Measurements from ENCODE around the gene MSI1.

MSI1 gene

GRCh38 chr12:120368789-120369602 is at the start of gene MSI1:
MSI1 (minus strand) TSS chr12:120369164; CDS start chr12:120369091, 73 bp downstream.
- DNase-seq, result no peak

GRCh38 chr12:120417917-120418580 is 49.1 kb upstream of the MSI1 start:
- DNase-seq, result no peak

GRCh38 chr12:120416490-120417216 is 47.7 kb upstream of the MSI1 start:
- DNase-seq, result no peak

- no peak for DNase-seq
These were observed 45.1 kb upstream of the MSI1 start for GRCh38 chr12:120413901-120414695.

- no peak for DNase-seq
These were observed 43.5 kb upstream of the MSI1 start for GRCh38 chr12:120412421-120412820.

- DNase-seq, result no peak
These were observed 39.8 kb upstream of the MSI1 start for GRCh38 chr12:120408771-120409170.

- DNase-seq, result no peak
These were observed 37.6 kb upstream of the MSI1 start for GRCh38 chr12:120406553-120406952.

- DNase-seq, result no peak
These were observed 37.1 kb upstream of the MSI1 start for GRCh38 chr12:120406069-120406468.

GRCh38 chr12:120404271-120404670 is 35.3 kb upstream of the MSI1 start:
- DNase-seq, result no peak

GRCh38 chr12:120403869-120404268 is 34.9 kb upstream of the MSI1 start:
- no peak for DNase-seq

GRCh38 chr12:120402217-120402616 is 33.3 kb upstream of the MSI1 start:
- no peak for DNase-seq

- DNase-seq, result no peak
These were observed 30.6 kb upstream of the MSI1 start for GRCh38 chr12:120399531-120399930.

GRCh38 chr12:120397824-120398540 is 29.0 kb upstream of the MSI1 start:
- no peak for DNase-seq

- no peak for DNase-seq
These were observed 25.8 kb upstream of the MSI1 start for GRCh38 chr12:120394483-120395367.

- DNase-seq, result no peak
These were observed 21.7 kb upstream of the MSI1 start for GRCh38 chr12:120390540-120391120.

GRCh38 chr12:120388691-120389481 is 19.9 kb upstream of the MSI1 start:
- no peak for DNase-seq

- DNase-seq, result no peak
These were observed 12.9 kb upstream of the MSI1 start for GRCh38 chr12:120381752-120382419.

- no peak for DNase-seq
These were observed 9.1 kb upstream of the MSI1 start for GRCh38 chr12:120378036-120378435.

GRCh38 chr12:120377611-120378010 is 8.6 kb upstream of the MSI1 start:
- DNase-seq, result no peak

All from activated CD4-positive, alpha-beta T cell treated with anti-CD3 and anti-CD28 coated beads, Interleukin-2, amount 50 U/mL, for 16 hours (primary cell).